NT2/D1 (cell line): ENCODE measurements around the gene AMPH.
"Not testable (repeated sequence)": the region's sequence is repeated elsewhere in the genome, so short reads cannot be mapped to it uniquely, and the experiment has no call there.

Experiments used
- DNase-seq: peaks from one replicate; pipeline ENCODE4 v3.0.0-alpha.2; 2011; ENCODE audit warnings: low read depth, low spot score
- H3K27me3 ChIP-seq: 2 replicates; pipeline ENCODE4 v1.6.0; 2011; ENCODE audit warnings: mild to moderate bottlenecking; ENCODE audit not compliant: insufficient read length, insufficient read depth
- H3K36me3 ChIP-seq: 2 replicates; pipeline ENCODE4 v1.6.1; 2011; ENCODE audit warnings: mild to moderate bottlenecking, low read length, mixed read lengths; ENCODE audit not compliant: insufficient read depth, insufficient read length
- H3K4me1 ChIP-seq: 2 replicates; pipeline ENCODE4 v1.5.1; 2011; ENCODE audit not compliant: insufficient read depth, insufficient read length
- H3K4me3 ChIP-seq: 2 replicates; pipeline ENCODE4 v1.5.1; 2011; ENCODE audit warnings: low read depth; ENCODE audit not compliant: insufficient read length
- H3K9ac ChIP-seq: 2 replicates; pipeline ENCODE4 v1.6.0; 2011; ENCODE audit warnings: low read depth; ENCODE audit not compliant: insufficient read length
- H3K9me3 ChIP-seq: 2 replicates; pipeline ENCODE4 v1.5.1; 2011; ENCODE audit warnings: mild to moderate bottlenecking, low read length; ENCODE audit not compliant: insufficient read depth
- SUZ12 ChIP-seq: IDR thresholded peaks from 2 replicates; pipeline ENCODE4 v1.6.1; 2011; ENCODE audit not compliant: insufficient read length, insufficient read depth; ENCODE audit errors: extremely low read depth
- YY1 ChIP-seq: IDR thresholded peaks from 2 replicates; pipeline ENCODE4 v1.6.1; 2011; ENCODE audit not compliant: insufficient read length, insufficient read depth
- ZNF274 ChIP-seq: IDR thresholded peaks from 2 replicates; pipeline ENCODE4 v1.6.1; 2011; ENCODE audit warnings: mild to moderate bottlenecking, low read depth, low read length

AMPH gene

DNA sequence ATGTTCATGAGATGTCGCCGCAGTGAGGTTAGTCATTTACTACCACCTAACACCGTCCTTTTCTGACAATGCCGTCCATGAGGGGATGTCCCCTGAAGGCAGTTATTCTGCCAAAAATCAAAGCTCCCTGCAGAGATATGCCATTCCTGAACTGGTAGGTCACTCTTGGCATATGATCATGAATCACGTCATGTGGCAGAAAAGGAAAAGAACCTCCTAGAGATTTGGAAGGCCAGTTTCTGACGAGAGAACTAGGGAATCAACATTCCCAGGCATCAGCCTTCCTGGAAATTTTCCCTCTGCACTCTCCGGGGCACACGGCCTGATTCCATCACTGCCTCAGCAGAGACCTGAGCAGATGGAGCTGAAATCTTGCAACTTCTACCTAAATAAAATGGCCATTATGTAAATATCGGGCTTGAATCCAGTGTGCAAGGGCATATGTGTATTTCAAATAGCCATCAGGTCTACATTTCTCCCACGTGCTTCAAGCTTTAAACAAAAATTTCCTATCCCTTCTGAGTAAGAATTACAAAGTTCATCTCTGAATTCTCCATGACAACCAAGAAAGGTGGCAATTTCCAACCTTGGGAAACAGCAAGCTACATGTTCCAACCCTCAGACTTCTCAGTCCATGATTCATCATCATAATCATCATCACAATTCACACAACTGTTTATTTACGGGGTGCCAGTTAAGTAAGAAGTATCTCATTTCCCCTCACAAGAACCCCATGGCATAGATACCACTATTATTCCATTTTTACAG lies 46.5 kb downstream of the AMPH start:
- no peak overlapping the region for H3K9ac ChIP-seq
- no peak for TF ChIP-seq ZNF274
- no peak for TF ChIP-seq SUZ12
- no peak for TF ChIP-seq YY1
- no peak overlapping the region for H3K4me3 ChIP-seq
- H3K27me3 ChIP-seq: no peaks in the 10 kb centered on the region
- no peak for DNase-seq
- no peaks in the 10 kb centered on the region for H3K4me1 ChIP-seq
- no peaks in the 10 kb centered on the region for H3K9me3 ChIP-seq
- no peaks in the 10 kb centered on the region for H3K36me3 ChIP-seq

DNA sequence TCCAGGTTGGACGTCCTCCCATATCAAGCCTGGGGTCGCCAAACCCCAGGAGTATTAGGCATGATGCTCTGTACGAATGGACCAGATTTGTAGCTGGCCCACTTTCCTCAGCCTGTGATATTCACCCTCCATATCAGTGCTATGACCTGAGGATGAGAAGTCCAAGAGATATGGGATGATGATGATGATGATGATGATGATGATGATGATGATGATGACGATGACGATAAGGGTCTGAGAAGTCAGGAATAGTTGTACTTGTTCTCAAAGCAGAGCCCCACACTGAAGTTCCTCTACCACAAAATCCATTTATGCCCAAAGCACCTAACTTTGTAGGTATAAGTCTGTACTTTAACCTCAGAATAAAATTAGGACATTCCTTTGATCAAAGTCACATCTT lies 50.7 kb downstream of the AMPH start:
- no peak for TF ChIP-seq YY1
- no peak for TF ChIP-seq SUZ12
- TF ChIP-seq ZNF274: no peak
- Histone ChIP-seq H3K4me3 (no peak overlapping the region), H3K4me1 (no peaks in the 10 kb centered on the region), H3K36me3 (no peaks in the 10 kb centered on the region), H3K9me3 (peaks cover 7% of the 10 kb centered on the region; the same call in 1 of the 2 replicates), H3K9ac (no peak overlapping the region), H3K27me3 (no peaks in the 10 kb centered on the region)
- DNase-seq: no peak

DNA sequence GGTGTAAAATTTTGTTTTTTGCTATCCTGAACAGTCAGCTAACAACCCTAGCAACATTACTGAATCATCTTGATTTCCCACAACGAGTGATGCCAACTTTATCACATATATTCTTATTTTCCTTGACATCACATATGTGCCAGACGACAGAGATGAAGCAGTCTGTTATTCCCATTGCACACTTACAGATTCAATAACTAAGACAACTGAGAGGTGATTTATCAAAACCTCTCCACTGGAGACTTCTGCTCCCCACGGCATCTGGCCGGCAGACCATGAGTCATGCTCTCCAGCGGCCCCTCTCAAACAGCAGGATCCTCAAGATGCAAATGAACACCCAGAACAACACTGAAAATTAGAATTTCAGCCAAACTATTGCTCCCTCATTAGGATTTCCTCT lies 57.1 kb downstream of the AMPH start:
- Histone ChIP-seq H3K4me1 (no peaks in the 10 kb centered on the region), H3K9me3 (peaks cover 12% of the 10 kb centered on the region; the same call in 1 of the 2 replicates), H3K27me3 (no peaks in the 10 kb centered on the region), H3K9ac (no peak overlapping the region), H3K36me3 (no peaks in the 10 kb centered on the region), H3K4me3 (no peak overlapping the region)
- DNase-seq: no peak
- no peak for TF ChIP-seq YY1
- TF ChIP-seq SUZ12: no peak

DNA sequence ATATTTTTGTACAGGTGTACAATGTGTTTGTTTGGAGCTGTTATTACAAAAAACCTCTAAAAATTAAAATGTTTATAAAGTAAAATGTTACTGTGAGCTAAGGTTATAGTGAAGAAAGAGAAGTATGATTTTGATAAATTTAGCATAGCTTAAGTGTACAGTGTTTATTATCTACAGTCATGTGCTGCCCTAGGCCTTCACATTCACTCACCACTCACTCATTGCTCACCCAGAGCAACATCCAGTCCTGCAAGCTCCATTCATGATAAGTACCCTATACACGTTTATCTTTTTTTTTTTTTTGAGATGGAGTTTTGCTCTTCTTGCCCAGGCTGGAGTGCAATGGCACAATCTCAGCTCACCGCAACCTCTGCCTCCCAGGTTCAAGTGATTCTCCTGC lies 59.6 kb downstream of the AMPH start:
- H3K9ac ChIP-seq, H3K4me1 ChIP-seq, H3K4me3 ChIP-seq, H3K36me3 ChIP-seq, H3K27me3 ChIP-seq, DNase-seq: not testable (repeated sequence)
- peaks cover 12% of the 10 kb centered on the region; the same call in 1 of the 2 replicates for H3K9me3 ChIP-seq

DNA sequence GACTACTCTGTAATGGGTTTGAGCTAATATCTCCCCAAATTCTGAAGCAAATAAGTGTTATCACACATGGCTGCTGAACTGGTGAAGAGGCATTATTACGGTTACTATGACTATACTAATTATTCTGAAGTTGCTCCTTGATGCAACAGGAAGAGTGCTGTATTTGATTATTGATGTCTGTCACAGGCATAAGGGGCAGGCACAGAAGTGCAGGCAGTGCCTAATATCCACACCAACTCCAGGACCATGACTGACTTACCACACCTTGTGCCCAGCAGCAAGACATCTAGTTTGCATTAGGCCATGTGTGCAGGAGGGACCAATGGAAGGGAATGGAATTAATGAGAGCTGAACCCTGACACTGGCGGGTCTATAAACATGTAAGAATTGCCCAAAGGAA lies 62.7 kb downstream of the AMPH start:
- Histone ChIP-seq H3K36me3 (no peaks in the 10 kb centered on the region), H3K9me3 (no peaks in the 10 kb centered on the region), H3K27me3 (no peaks in the 10 kb centered on the region), H3K9ac (no peak overlapping the region), H3K4me3 (no peak overlapping the region), H3K4me1 (no peaks in the 10 kb centered on the region)
- no peak for DNase-seq
- TF ChIP-seq ZNF274: no peak
- TF ChIP-seq YY1: no peak
- no peak for TF ChIP-seq SUZ12

DNA sequence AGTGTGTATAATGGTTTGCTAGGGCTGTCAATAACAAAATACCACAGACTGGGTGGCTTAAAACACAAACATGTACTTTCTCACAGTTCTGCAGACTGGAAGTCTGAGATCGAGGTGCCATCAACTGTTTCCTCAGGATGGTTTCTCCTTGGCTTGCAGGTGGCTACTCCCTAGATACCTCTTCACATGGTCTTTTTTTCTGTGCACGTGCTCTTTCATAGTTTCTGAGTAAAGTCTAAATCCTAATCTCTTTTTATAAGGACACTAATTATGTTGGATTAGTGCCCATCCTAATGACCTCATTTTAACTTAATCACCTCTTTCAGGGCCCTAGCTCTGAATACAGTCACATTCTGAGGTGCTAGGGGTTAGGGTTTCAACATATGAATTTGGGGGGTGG lies 65.9 kb downstream of the AMPH start:
- Histone ChIP-seq H3K4me1 (no peaks in the 10 kb centered on the region), H3K4me3 (no peak overlapping the region), H3K9me3 (no peaks in the 10 kb centered on the region), H3K27me3 (no peaks in the 10 kb centered on the region), H3K9ac (no peak overlapping the region), H3K36me3 (no peaks in the 10 kb centered on the region)
- DNase-seq: no peak
- TF ChIP-seq SUZ12 (no peak), ZNF274 (no peak), YY1 (no peak)

DNA sequence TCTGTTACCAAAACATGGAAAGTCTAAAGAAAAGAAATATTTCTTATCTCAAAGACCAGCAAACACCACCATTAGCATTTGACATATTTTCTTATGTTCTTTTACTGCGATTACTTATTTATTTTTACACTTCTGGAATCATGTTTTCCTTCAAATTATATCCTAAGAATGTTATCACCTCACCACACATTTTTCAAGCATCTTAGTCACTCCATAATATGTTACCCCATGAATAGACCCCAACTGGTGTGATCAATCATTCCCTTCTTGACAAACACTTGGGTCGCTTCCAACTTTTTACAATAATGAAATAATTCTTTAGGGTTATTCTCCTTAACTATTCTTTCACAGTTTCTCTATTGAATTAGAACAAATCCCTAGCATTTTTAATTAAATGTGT lies 67.4 kb downstream of the AMPH start:
- Histone ChIP-seq H3K27me3 (no peaks in the 10 kb centered on the region), H3K4me1 (no peaks in the 10 kb centered on the region), H3K9me3 (no peaks in the 10 kb centered on the region), H3K36me3 (no peaks in the 10 kb centered on the region), H3K9ac (no peak overlapping the region), H3K4me3 (no peak overlapping the region)
- no peak for DNase-seq
- no peak for TF ChIP-seq YY1
- no peak for TF ChIP-seq ZNF274
- no peak for TF ChIP-seq SUZ12

DNA sequence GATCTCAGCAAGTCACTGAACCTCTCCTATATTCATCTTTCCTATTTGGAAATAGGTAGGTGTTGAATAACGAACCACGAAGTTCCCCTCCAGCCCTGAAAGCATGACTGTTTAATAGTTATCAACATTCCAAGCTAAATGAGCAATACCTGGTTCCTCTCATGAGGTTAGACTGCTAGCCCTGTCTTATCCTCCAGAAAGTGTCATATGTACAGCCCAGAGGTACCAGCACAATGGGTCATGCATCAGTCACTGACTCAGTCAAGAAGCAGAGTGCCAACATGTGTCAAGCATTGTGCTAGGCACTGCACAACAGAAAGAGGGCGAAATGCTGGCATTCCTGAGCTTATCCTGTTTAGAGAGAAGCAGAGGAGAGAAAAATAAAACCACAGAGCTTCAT lies 70.0 kb downstream of the AMPH start:
- Histone ChIP-seq H3K4me3 (no peak overlapping the region), H3K27me3 (no peaks in the 10 kb centered on the region), H3K36me3 (no peaks in the 10 kb centered on the region), H3K4me1 (no peaks in the 10 kb centered on the region), H3K9me3 (no peaks in the 10 kb centered on the region), H3K9ac (no peak overlapping the region)
- no peak for DNase-seq
- no peak for TF ChIP-seq ZNF274
- TF ChIP-seq SUZ12: no peak
- no peak for TF ChIP-seq YY1
